GM19351 (cell line): ENCODE results near the gene METTL16.
"Not testable (repeated sequence)": the region's sequence is repeated elsewhere in the genome, so short reads cannot be mapped to it uniquely, and the experiment has no call there.

Source experiments
- ATAC-seq: cut with Tn5 transposase; IDR thresholded peaks from one replicate; pipeline ENCODE4 v1.9.1; 2021; ENCODE audit warnings: mild to moderate bottlenecking, moderate library complexity; ENCODE audit not compliant: unreplicated experiment

METTL16 gene

GRCh38 chr17:2452216-2452750 lies 59.4 kb downstream of the METTL16 start:
- ATAC-seq, result no peak

GRCh38 chr17:2450016-2450650 lies 61.6 kb downstream of the METTL16 start:
- no peak for ATAC-seq

GRCh38 chr17:2449486-2449885 lies 62.2 kb downstream of the METTL16 start:
- ATAC-seq, result no peak

GRCh38 chr17:2447479-2447878 lies 64.2 kb downstream of the METTL16 start:
- not testable (repeated sequence) for ATAC-seq

GRCh38 chr17:2445638-2446037 lies 66.0 kb downstream of the METTL16 start:
- ATAC-seq, result no peak

- ATAC-seq, result no peak
Measured at GRCh38 chr17:2444382-2444781, 67.3 kb downstream of the METTL16 start.

- ATAC-seq, result no peak
Measured at GRCh38 chr17:2442166-2442565, 69.5 kb downstream of the METTL16 start.

GRCh38 chr17:2440930-2441329 lies 70.8 kb downstream of the METTL16 start:
- ATAC-seq, result no peak

- ATAC-seq, result not testable (repeated sequence)
Measured at GRCh38 chr17:2439997-2440396, 71.7 kb downstream of the METTL16 start.

GRCh38 chr17:2438823-2439222 lies 72.9 kb downstream of the METTL16 start:
- no peak for ATAC-seq

- ATAC-seq, result no peak
Measured at GRCh38 chr17:2436316-2436905, 75.3 kb downstream of the METTL16 start.

GRCh38 chr17:2435862-2436261 lies 75.8 kb downstream of the METTL16 start:
- no peak for ATAC-seq

GRCh38 chr17:2435181-2435741 lies 76.4 kb downstream of the METTL16 start:
- no peak for ATAC-seq

GRCh38 chr17:2433696-2434095 lies 78.0 kb downstream of the METTL16 start:
- ATAC-seq, result no peak

- ATAC-seq, result no peak
Measured at GRCh38 chr17:2427910-2428309, 83.8 kb downstream of the METTL16 start.

- no peak for ATAC-seq
Measured at GRCh38 chr17:2427215-2427614, 84.5 kb downstream of the METTL16 start.

- no peak for ATAC-seq
Measured at GRCh38 chr17:2423271-2423670, 88.4 kb downstream of the METTL16 start.

GRCh38 chr17:2421315-2422147 lies 90.2 kb downstream of the METTL16 start:
- no peak for ATAC-seq

GRCh38 chr17:2420176-2420575 lies 91.5 kb downstream of the METTL16 start:
- no peak for ATAC-seq

GRCh38 chr17:2419486-2419885 lies 92.2 kb downstream of the METTL16 start:
- no peak for ATAC-seq

GRCh38 chr17:2418572-2418971 lies 93.1 kb downstream of the METTL16 start:
- ATAC-seq, result no peak
